ENCODE results near the gene TSPAN12. TPM values are rescaled to one million over a fixed set of nuclear protein-coding genes. Genes with fewer than 3 reads are reported as not detected.
"Not testable (repeated sequence)": the region's sequence is repeated elsewhere in the genome, so short reads cannot be mapped to it uniquely, and the experiment has no call there.

Gene TSPAN12
- total and polyA plus RNA-seq, 4 donors, result 16.0 to 102 (median 22.8) TPM

- Histone ChIP-seq H3K9me3 (ENCODE audit: control insufficient read depth in 4 of 4, insufficient read depth in 3 of 4, low read length in 3 of 4) (no peaks in the 10 kb centered on the region), H3K4me1 (ENCODE audit: control insufficient read depth in 5 of 5, insufficient read depth in 5 of 5, low read length in 5 of 5) (no peaks in the 10 kb centered on the region), H3K27ac (ENCODE audit: low read depth in 1 of 2, low read length in 1 of 2) (no peak overlapping the region), H3K9ac (ENCODE audit: insufficient read depth in 1 of 2, low read length in 2 of 2) (no peak overlapping the region), H3K4me3 (no peak overlapping the region), H3K27me3 (ENCODE audit: control insufficient read depth in 3 of 3, insufficient read depth in 3 of 3, low read length in 2 of 3) (no peaks in the 10 kb centered on the region), H3K36me3 (ENCODE audit: control insufficient read depth in 4 of 4, insufficient read depth in 4 of 4, low read length in 4 of 4) (no peaks in the 10 kb centered on the region)
- TF ChIP-seq, protein P1, sequence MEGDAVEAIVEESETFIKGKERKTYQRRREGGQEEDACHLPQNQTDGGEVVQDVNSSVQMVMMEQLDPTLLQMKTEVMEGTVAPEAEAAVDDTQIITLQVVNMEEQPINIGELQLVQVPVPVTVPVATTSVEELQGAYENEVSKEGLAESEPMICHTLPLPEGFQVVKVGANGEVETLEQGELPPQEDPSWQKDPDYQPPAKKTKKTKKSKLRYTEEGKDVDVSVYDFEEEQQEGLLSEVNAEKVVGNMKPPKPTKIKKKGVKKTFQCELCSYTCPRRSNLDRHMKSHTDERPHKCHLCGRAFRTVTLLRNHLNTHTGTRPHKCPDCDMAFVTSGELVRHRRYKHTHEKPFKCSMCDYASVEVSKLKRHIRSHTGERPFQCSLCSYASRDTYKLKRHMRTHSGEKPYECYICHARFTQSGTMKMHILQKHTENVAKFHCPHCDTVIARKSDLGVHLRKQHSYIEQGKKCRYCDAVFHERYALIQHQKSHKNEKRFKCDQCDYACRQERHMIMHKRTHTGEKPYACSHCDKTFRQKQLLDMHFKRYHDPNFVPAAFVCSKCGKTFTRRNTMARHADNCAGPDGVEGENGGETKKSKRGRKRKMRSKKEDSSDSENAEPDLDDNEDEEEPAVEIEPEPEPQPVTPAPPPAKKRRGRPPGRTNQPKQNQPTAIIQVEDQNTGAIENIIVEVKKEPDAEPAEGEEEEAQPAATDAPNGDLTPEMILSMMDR (IDR thresholded peaks at IDR 0.05; ENCODE audit: control extremely low read depth, extremely low read depth), result no peak
- WGBS, 2 donors, result 90 to 91% methylated on average over 6 of the region's 6 CpGs
- ATAC-seq (ENCODE audit: insufficient read depth, low FRiP score) (no peak), DNase-seq (no peak)
These were observed 77.0 kb downstream of the TSPAN12 start for GRCh38 chr7:120780938-120781337.

- not testable (repeated sequence) for H3K27me3 ChIP-seq (ENCODE audit: control insufficient read depth in 3 of 3, insufficient read depth in 3 of 3, low read length in 2 of 3); H3K36me3 ChIP-seq (ENCODE audit: control insufficient read depth in 4 of 4, insufficient read depth in 4 of 4, low read length in 4 of 4); ATAC-seq (ENCODE audit: insufficient read depth, low FRiP score); H3K9ac ChIP-seq (ENCODE audit: insufficient read depth in 1 of 2, low read length in 2 of 2); DNase-seq; H3K4me3 ChIP-seq; H3K27ac ChIP-seq (ENCODE audit: low read depth in 1 of 2, low read length in 1 of 2); H3K9me3 ChIP-seq (ENCODE audit: control insufficient read depth in 4 of 4, insufficient read depth in 3 of 4, low read length in 3 of 4); H3K4me1 ChIP-seq (ENCODE audit: control insufficient read depth in 5 of 5, insufficient read depth in 5 of 5, low read length in 5 of 5)
- 90% methylated on average over 7 of the region's 7 CpGs for WGBS, 2 donors
These were observed 77.5 kb downstream of the TSPAN12 start for GRCh38 chr7:120780451-120780850.

DNA sequence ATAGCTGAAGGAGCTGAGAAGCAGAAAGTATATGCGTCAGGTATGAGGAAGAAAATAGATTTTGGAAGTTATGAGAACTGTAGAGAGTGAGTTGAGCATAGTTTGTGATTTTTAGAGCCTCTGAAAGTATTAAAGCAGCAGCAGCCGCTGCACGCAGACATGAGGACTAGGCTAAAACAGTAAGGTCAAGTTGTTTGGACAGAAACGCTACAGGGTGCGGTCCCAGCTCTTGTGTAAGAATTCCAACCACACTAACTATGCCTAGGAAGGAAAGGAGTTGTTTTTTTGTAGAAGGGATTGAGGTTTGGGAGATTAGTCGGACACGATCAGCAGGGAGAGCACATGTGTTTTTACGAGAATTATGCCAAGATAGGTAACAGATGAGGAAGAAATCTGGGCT lies 78.9 kb downstream of the TSPAN12 start:
- not testable (repeated sequence) for H3K27me3 ChIP-seq (ENCODE audit: control insufficient read depth in 3 of 3, insufficient read depth in 3 of 3, low read length in 2 of 3); H3K9ac ChIP-seq (ENCODE audit: insufficient read depth in 1 of 2, low read length in 2 of 2); H3K4me3 ChIP-seq; DNase-seq; H3K27ac ChIP-seq (ENCODE audit: low read depth in 1 of 2, low read length in 1 of 2); H3K4me1 ChIP-seq (ENCODE audit: control insufficient read depth in 5 of 5, insufficient read depth in 5 of 5, low read length in 5 of 5); ATAC-seq (ENCODE audit: insufficient read depth, low FRiP score); H3K9me3 ChIP-seq (ENCODE audit: control insufficient read depth in 4 of 4, insufficient read depth in 3 of 4, low read length in 3 of 4); H3K36me3 ChIP-seq (ENCODE audit: control insufficient read depth in 4 of 4, insufficient read depth in 4 of 4, low read length in 4 of 4)
- 73 to 82% methylated on average over 8 of the region's 8 CpGs for WGBS, 2 donors

GRCh38 chr7:120775755-120776154 lies 82.2 kb downstream of the TSPAN12 start:
- no peak for DNase-seq
- ATAC-seq (ENCODE audit: insufficient read depth, low FRiP score), result no peak
- H3K27me3 ChIP-seq (ENCODE audit: control insufficient read depth in 3 of 3, insufficient read depth in 3 of 3, low read length in 2 of 3), result no peaks in the 10 kb centered on the region
- no peak overlapping the region for H3K4me3 ChIP-seq
- no peaks in the 10 kb centered on the region for H3K4me1 ChIP-seq (ENCODE audit: control insufficient read depth in 5 of 5, insufficient read depth in 5 of 5, low read length in 5 of 5)
- H3K36me3 ChIP-seq (ENCODE audit: control insufficient read depth in 4 of 4, insufficient read depth in 4 of 4, low read length in 4 of 4), result no peaks in the 10 kb centered on the region
- no peaks in the 10 kb centered on the region for H3K9me3 ChIP-seq (ENCODE audit: control insufficient read depth in 4 of 4, insufficient read depth in 3 of 4, low read length in 3 of 4)
- H3K27ac ChIP-seq (ENCODE audit: low read depth in 1 of 2, low read length in 1 of 2), result no peak overlapping the region
- TF ChIP-seq, protein P1 (IDR thresholded peaks at IDR 0.05; ENCODE audit: control extremely low read depth, extremely low read depth), result no peak
- H3K9ac ChIP-seq (ENCODE audit: insufficient read depth in 1 of 2, low read length in 2 of 2), result no peak overlapping the region

DNA sequence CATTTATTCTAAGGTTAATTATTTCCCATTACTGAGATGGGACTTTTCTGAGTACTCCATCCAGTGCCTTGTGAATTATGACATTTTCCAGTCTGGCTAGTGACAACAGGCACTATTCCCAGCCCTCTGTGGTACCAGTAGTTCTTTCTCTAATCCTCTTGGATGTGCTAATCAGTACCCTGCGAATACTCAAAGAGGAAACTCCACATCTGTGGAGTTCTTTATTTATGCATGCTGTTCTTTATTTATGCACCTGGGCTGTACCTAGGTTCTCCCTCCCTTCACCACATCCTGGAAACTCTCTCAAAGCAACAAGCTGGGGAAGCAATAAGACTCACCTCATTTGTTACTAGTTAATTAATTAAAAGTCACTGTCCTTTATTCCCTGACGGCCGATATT lies 83.5 kb downstream of the TSPAN12 start:
- WGBS, 2 donors, result 78 to 80% methylated on average over 3 of the region's 3 CpGs
- ATAC-seq (ENCODE audit: insufficient read depth, low FRiP score), result no peak

More for the DNA sequence above, 83.5 kb downstream of the TSPAN12 start:
- Histone ChIP-seq H3K36me3 (ENCODE audit: control insufficient read depth in 4 of 4, insufficient read depth in 4 of 4, low read length in 4 of 4) (no peaks in the 10 kb centered on the region), H3K27ac (ENCODE audit: low read depth in 1 of 2, low read length in 1 of 2) (no peak overlapping the region), H3K4me3 (no peak overlapping the region), H3K9ac (ENCODE audit: insufficient read depth in 1 of 2, low read length in 2 of 2) (no peak overlapping the region), H3K27me3 (ENCODE audit: control insufficient read depth in 3 of 3, insufficient read depth in 3 of 3, low read length in 2 of 3) (no peaks in the 10 kb centered on the region), H3K9me3 (ENCODE audit: control insufficient read depth in 4 of 4, insufficient read depth in 3 of 4, low read length in 3 of 4) (no peaks in the 10 kb centered on the region), H3K4me1 (ENCODE audit: control insufficient read depth in 5 of 5, insufficient read depth in 5 of 5, low read length in 5 of 5) (no peaks in the 10 kb centered on the region)
- TF ChIP-seq, protein P1 (IDR thresholded peaks at IDR 0.05; ENCODE audit: control extremely low read depth, extremely low read depth), result no peak
- no peak for DNase-seq

Data from lung (tissue), 12 donors.